Measurements from ENCODE around the gene DEFB131A.
"Not testable (repeated sequence)": the region's sequence is repeated elsewhere in the genome, so short reads cannot be mapped to it uniquely, and the experiment has no call there.

The DEFB131A gene, protein sequence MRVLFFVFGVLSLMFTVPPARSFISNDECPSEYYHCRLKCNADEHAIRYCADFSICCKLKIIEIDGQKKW
- total RNA-seq, result 0 reads per million in 2 donors

DNA sequence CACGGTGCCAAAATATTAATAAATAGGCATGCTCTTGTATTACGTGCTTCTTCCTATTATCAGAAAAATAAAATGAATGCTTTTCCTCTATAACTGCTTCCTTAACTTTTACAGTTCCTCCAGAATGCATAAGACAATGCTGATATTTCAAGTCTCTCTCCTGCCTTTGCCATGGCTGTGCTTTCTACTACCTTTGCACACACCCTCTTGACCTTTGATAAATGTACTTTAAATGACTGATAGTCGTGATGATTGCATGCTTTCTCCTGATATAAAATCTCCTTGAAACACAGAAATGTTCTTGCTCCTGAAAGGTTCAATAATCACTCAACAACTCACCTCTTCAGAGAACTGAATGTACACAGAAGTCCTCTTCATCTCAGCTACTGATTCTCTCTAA is at the start of gene DEFB131A:
TSS of gene DEFB131A (plus strand) at position 301 of the 400 bp plus-strand sequence. CDS start 120 bp downstream, outside the sequence.
- DNase-seq, result not testable (repeated sequence)

GRCh38 chr4:9405774-9406173 is 38.4 kb upstream of the DEFB131A start:
- not testable (repeated sequence) for DNase-seq

DNA sequence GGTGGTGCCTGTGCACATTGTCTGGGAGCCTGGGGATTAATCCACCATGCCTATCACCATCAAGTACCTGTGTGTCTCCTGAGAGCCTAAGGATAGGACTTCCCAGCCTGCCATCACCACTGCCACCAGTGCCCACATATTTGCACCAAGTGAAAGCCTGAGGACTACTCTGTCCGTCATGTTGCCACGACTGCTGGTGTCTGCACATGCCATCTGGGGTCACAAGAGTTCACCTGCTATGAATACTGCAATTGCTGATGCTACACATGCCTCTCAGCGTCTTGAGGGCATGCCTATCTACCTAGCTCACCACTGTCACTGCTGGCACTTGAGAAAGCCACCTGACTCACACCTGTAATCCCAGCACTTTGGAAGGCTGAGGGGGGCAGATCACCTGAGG is 37.7 kb upstream of the DEFB131A start:
- not testable (repeated sequence) for DNase-seq

DNA sequence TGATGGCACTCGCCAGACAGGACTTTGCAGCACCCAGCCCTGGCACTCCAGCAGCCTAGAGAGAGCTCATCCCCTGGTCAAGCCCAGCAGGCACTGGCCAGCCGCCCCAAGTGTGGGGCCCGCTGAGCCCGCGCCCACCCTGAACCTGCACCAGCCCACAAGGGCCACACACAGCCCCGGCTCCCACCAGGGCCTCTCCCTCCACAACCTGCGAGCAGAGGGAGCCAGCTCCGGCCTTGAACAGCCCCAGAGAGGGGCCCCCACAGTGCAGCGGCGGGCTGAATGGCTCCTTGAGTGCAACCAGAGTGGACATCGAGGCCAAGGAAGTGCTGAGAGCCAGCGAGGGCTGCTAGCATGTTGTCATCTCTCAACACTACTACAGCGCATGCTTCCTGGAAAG is 34.4 kb upstream of the DEFB131A start:
- no peak for DNase-seq

DNA sequence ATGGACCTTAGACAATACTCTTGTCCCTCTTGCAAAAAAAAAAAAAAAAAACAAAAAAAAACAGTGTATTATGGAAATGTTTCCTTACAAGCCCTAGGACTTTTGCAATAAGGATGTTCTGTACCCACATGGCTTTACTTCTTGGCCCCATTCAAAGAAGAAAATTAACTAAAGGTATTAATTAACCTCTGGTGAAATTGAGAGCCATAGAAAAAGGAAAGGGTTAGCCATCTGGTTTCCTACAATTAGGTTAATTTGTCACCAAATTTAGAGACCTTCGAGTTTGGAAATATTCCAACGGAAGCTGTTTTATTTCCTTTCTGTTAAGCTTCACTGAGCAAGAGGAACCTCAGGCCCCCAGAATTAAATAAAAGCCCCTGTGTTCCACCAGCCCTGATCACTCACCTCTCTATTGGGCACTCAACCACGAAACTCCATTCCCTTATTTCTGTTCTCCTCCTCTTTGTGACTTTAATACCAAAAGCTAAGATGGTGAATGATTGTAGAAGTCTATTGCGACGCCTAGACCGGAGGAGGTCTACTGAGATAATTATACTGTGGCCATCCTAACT is 22.2 kb upstream of the DEFB131A start:
- DNase-seq, result not testable (repeated sequence)

- not testable (repeated sequence) for DNase-seq
Measured at GRCh38 chr4:9425916-9426315, 18.3 kb upstream of the DEFB131A start.

GRCh38 chr4:9430061-9430460 is 14.2 kb upstream of the DEFB131A start:
- not testable (repeated sequence) for DNase-seq

GRCh38 chr4:9433320-9433719 is 10.9 kb upstream of the DEFB131A start:
- DNase-seq, result not testable (repeated sequence)

GRCh38 chr4:9436728-9437127 is 7.5 kb upstream of the DEFB131A start:
- DNase-seq, result not testable (repeated sequence)

- DNase-seq, result not testable (repeated sequence)
Measured at GRCh38 chr4:9442355-9442754, 1.9 kb upstream of the DEFB131A start.

DNA sequence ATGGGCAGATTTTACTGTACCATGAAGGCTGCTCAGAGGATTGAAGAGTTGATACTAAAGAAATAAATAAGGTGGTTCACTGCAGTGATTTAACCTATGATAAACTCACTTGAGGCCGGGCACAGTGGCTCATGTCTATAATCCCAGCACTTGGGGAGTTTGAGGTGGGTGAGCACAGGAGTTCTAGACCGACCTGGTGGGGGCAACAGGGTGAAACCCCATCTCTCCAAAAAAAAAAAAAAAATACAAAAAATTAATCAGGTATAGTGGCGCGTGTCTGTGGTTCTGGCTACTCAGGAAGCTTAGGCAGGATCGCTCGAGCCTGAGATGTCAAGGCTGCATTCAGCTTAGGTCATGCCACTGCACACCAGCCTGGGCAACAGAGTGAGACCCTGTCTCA is 467 bp downstream of the DEFB131A start:
- DNase-seq, result not testable (repeated sequence)

DNA sequence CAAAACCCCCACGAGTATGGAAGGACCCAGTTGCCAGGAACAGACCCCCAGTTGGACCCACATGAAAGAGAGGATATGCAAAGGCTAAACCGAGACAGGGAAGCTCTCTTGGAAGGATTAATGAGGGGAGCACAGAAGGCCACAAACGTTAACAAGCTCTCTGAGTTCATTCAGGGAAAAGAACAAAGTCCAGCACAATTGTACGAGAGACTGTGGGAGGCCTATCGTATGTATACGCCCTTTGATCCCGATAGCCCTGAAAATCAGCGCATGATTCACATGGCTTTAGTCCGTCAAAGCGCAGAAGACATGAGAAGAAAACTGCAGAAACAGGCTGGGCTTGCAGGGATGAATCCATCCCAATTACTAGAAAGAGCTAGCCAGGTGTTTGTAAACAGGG is 8.0 kb downstream of the DEFB131A start:
- not testable (repeated sequence) for DNase-seq

- not testable (repeated sequence) for DNase-seq
Measured at GRCh38 chr4:9454284-9454683, 10.1 kb downstream of the DEFB131A start.

GRCh38 chr4:9455046-9455445 is 10.8 kb downstream of the DEFB131A start:
- not testable (repeated sequence) for DNase-seq

DNA sequence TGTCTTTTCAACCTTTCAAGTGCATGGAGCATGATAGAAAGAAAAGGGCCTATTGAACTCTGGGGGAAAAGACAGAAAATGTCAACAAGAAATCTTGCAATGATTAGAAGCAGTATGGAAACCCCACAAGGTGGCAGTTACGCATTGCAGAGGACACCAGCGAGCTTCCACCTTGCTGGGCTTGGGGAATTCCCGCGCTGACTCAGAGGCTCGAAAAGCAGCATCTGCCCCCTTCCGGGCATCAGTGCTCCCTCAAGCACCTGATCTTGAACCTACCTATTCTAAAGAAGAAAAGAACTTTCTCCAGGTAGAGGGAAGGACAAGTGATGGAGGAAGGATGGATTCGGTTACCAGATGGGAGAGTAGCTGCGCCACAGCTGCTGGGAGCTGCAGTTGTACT is 35.3 kb downstream of the DEFB131A start:
- not testable (repeated sequence) for DNase-seq

GRCh38 chr4:9480066-9480465 is 35.9 kb downstream of the DEFB131A start:
- DNase-seq, result not testable (repeated sequence)

DNA sequence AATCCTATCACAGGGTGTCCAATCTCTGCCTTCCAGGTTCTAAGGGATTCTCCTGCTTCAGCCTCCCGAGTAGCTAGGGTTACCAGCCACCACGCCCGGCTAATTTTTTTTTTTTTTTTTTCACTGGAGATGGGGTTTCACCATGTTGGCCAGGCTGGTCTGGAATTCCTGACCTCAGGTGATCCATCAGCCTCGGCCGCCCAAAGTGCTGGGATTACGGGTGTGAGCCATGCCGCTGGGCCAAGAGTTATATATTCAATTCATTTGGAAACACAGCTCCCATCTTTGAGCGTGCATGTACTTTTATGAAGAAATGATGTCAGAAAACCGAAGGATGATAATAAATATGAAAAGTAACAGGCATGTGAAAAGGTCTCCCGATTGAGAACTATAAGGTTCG is 38.7 kb downstream of the DEFB131A start:
- DNase-seq, result not testable (repeated sequence)

DNA sequence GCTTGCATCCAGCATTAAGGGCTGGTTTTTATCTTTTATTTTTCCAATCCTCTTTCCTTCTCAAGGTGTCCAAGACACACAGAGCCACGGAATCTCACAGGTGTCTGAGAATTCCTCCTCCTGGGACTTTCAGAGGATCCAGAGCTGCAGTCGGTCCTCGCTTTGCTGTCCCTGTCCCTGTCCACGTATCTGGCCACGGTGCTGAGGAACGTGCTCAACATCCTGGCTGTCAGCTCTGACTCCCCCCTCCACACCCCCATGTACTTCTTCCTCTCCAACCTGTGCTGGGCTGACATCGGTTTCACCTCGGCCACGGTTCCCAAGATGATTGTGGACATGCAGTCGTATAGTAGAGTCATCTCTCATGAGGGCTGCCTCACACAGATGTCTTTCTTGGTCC is 39.5 kb downstream of the DEFB131A start:
- DNase-seq, result not testable (repeated sequence)

DNA sequence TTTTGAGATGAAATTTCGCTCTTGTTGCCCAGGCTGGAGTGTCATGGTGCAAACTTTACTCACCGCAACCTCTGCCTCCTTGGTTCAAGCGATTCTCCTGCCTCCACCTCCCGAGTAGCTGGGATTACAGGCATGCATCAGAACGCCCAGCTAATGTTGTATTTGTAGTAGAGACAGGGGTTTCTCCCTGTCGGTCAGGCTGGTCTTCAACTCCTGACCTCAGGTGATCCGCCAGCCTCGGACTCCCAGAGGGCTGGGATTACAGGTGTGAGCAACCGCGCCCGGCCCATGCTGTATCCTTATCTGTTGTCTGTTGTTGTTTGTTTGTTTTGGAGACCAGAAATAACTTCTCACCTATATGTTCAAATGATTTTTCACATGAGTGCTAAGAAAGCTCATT is 42.7 kb downstream of the DEFB131A start:
- DNase-seq, result not testable (repeated sequence)

GRCh38 chr4:9488796-9489195 is 44.6 kb downstream of the DEFB131A start:
- DNase-seq, result not testable (repeated sequence)

GRCh38 chr4:9490496-9490895 is 46.3 kb downstream of the DEFB131A start:
- not testable (repeated sequence) for DNase-seq

DNA sequence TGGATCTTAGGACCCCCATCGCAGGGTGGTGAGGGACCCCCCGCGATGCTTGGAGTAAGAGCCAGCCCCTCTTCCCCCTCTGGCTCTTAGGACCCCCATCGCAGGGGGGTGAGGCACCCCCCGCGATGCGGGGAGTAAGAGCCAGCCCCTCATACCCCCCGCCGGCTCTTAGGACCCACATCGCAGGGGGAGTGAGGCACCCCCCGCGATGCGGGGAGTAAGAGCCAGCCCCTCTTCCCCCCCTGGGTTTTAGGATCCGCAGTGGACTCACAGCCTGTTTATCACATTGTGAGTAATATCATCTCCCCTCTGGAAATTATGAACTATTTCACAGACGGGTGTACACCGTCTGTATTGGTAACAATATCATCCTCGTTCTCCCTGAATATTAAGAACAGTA is 46.8 kb downstream of the DEFB131A start:
- not testable (repeated sequence) for DNase-seq

GRCh38 chr4:9493589-9493988 is 49.4 kb downstream of the DEFB131A start:
- DNase-seq, result not testable (repeated sequence)

DNA sequence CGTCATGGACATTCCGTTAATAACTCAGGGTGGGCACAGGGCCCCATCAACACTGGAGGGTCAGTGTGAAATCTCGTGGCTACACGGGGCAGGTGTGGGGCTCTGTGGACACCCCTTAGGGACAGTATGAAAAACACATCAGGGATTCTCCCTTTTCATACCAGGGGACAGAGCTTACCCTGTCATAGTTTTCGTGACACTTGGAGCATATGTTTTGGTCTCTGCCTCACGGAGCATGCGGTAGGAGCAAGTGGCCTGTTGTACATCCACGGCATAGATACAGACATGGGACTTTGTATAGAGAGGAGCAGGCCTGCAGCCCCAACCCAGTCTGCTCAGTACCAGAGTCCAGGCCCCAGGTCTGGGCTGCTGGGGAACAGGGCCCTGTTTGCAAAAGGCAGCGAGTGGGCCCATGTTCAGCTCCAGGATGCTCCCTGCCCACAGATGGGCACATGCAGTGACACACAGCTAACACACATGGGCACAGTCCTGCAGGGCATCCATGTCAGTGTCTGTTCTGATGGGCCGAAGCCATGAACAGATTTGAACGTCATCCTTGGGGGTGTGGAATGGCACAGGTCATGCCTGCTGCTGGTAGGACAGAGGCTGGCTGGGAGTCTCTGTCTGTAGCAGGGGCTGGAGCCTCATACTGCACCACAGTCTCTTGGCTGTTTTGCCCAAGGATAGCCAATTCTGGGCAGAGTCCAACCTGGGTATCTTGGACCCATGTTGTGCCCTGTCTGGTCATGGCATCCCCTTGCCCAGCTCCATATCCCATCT is 50.2 kb downstream of the DEFB131A start:
- not testable (repeated sequence) for DNase-seq
